Articular chondrocyte of knee joint (primary cell): ENCODE data around the gene ATP6V1C2. TPM values are rescaled to one million over a fixed set of nuclear protein-coding genes. Genes with fewer than 3 reads are reported as not detected.

Experiments
- small RNA-seq: library from RNA; depleted of rRNA; stranded (forward); fragments of <200 nt; gene quantifications from one replicate; pipeline ENCODE3, GENCODE V24; 2012
- total RNA-seq: library from RNA; depleted of rRNA; stranded (reverse); fragments of >200 nt; gene quantifications from 2 replicates; pipeline ENCODE4 v1.2.3, GENCODE V29; 2012

The ATP6V1C2 gene, protein sequence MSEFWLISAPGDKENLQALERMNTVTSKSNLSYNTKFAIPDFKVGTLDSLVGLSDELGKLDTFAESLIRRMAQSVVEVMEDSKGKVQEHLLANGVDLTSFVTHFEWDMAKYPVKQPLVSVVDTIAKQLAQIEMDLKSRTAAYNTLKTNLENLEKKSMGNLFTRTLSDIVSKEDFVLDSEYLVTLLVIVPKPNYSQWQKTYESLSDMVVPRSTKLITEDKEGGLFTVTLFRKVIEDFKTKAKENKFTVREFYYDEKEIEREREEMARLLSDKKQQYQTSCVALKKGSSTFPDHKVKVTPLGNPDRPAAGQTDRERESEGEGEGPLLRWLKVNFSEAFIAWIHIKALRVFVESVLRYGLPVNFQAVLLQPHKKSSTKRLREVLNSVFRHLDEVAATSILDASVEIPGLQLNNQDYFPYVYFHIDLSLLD
- 0.13 TPM in 1 of 2 replicates, not detected in the other for total RNA-seq

DNA sequence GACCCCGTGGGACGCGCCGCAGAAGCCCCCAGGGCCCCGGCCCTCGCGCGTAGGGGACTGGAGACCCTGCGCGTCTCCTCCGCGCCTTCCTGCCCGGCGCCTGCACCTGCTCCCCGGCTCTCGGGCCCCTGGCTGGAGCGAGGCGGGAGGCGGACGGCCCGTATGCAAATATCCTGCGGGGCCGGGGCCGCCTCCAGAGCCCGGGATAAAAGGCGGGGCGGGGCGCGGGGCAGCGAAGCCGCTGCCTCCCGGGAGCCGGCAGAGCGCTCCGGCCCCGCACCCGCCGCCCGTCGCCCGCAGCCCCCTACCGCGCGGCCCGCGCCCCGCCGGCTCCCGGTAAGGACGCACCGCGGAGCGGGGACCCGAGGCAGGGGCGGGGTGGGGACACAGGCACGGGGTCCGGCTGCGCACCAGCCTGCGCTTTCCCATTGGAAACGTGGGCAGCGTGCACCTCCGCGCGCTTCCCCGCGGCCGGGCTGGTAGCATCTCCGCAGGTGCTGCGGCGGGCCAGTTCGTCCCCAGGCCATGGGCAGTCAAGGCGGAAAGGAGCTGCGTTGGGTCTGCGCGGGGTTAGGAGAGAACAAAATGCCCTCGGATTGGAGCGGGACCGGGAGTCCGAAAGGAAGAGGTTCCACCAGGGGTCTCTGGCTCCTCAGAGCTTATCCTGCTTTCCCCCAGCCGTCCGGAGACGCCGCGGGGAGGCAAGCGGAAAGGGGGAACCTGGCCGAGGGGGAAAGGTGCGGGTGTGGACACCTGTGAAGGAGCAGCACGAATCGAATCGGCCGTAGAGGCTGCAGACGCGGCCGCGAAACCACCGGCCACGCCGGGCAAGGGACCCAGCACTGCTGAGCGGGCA, at the start of gene ATP6V1C2:
ATP6V1C2 (plus strand) TSS at position 235 of the 856 bp plus-strand sequence. CDS start 1,220 bp downstream, outside the sequence.

GRCh38 chr2:10812362-10813162, 91.1 kb downstream of the ATP6V1C2 start, which contains the start of gene PDIA6:
Gene PDIA6, minus strand, starts transcription at chr2:10812785. Its CDS starts 89 bp downstream, at chr2:10812696.

Small RNA genes within 50 kb of the gene (small RNA-seq; reads per million reads assigned to genes)
- gene RNU7-138P: not detected
- not detected for gene RNU7-176P

Other genes starting within 250 kb of the ATP6V1C2 start
- 47.1 and 51.5 TPM in 2 replicates for gene NOL10, start 31.7 kb upstream of the ATP6V1C2 start, total RNA-seq
- 347 and 372 TPM in 2 replicates for gene PDIA6, start 91.2 kb downstream of the ATP6V1C2 start, total RNA-seq
- not detected in 2 replicates for gene KCNF1, start 190.3 kb downstream of the ATP6V1C2 start, total RNA-seq